IMR-90 (cell line): ENCODE measurements around the gene ERICH3. TPM values are rescaled to one million over a fixed set of nuclear protein-coding genes. Genes with fewer than 3 reads are reported as not detected.

ENCODE experiments used
- ATAC-seq: fragments of 200-7000 bp; cut with Tn5 transposase; 2 replicates; pipeline ENCODE4 v1.9.1; 2020; ENCODE audit warnings: low read depth, mild to moderate bottlenecking, moderate library complexity
- BruUV-seq: library from RNA; stranded (reverse); fragments of 400-500 nt; replicated peaks from 2 replicates; lab custom pipeline; 2021; lab: Mats Ljungman, UMichigan
- CTCF ChIA-PET: fragments of 300-600 bp; formaldehyde crosslinking; extraction: SDS; loops from one replicate; lab custom pipeline; 2021; ENCODE audit warnings: antibody characterized with exemption; lab: Yijun Ruan, JAX
- POLR2A ChIA-PET: fragments of 300-600 bp; sonication (Branson Sonifier 250); formaldehyde crosslinking; loops from one replicate; lab custom pipeline; 2022; ENCODE audit warnings: antibody characterized with exemption; ENCODE audit not compliant: unreplicated experiment; lab: Charles Lee
- DNase-seq: peaks from one replicate; pipeline ENCODE4 v3.0.0; 2013
- H2AFZ ChIP-seq: replicated peaks from 2 replicates; pipeline ENCODE3; 2013; ENCODE audit warnings: low read length, mild to moderate bottlenecking; ENCODE audit not compliant: poor library complexity
- H2AK5ac ChIP-seq: 2 replicates; pipeline ENCODE4 v1.6.1; 2013; ENCODE audit warnings: low read depth, low read length, inconsistent platforms
- H2AK9ac ChIP-seq: replicated peaks from 2 replicates; pipeline ENCODE3; 2013; ENCODE audit warnings: mild to moderate bottlenecking, low read depth, low read length, moderate library complexity; ENCODE audit not compliant: poor library complexity
- H2BK120ac ChIP-seq: 2 replicates; pipeline ENCODE4 v1.6.1; 2013; ENCODE audit warnings: low read depth, low read length, inconsistent platforms
- H2BK15ac ChIP-seq: 3 replicates; pipeline ENCODE4 v1.6.1; 2013; ENCODE audit warnings: low read depth, low read length, inconsistent platforms
- H2BK20ac ChIP-seq: 2 replicates; pipeline ENCODE4 v1.6.1; 2013; ENCODE audit warnings: low read depth, mild to moderate bottlenecking, inconsistent platforms, low read length, moderate library complexity
- H2BK5ac ChIP-seq: 2 replicates; pipeline ENCODE4 v1.6.1; 2013; ENCODE audit warnings: mild to moderate bottlenecking, low read depth, low read length, inconsistent platforms; ENCODE audit not compliant: poor library complexity, severe bottlenecking
- H3K14ac ChIP-seq: replicated peaks from 2 replicates; pipeline ENCODE4 v1.6.1; 2013; ENCODE audit warnings: low read depth, low read length, inconsistent platforms
- H3K18ac ChIP-seq: 2 replicates; pipeline ENCODE4 v1.6.1; 2013; ENCODE audit warnings: low read depth, low read length, control low read depth
- H3K23ac ChIP-seq: 2 replicates; pipeline ENCODE4 v1.6.1; 2013; ENCODE audit warnings: low read depth, low read length, inconsistent platforms
- H3K27ac ChIP-seq: 2 replicates; pipeline ENCODE4 v1.5.1; 2013; ENCODE audit warnings: mild to moderate bottlenecking, control low read depth, low read length; ENCODE audit not compliant: insufficient read depth
- H3K27me3 ChIP-seq: 2 replicates; pipeline ENCODE4 v1.6.1; 2013; ENCODE audit warnings: low read length; ENCODE audit not compliant: control insufficient read depth, insufficient read depth
- H3K36me3 ChIP-seq: 2 replicates; pipeline ENCODE4 v1.6.1; 2013; ENCODE audit warnings: low read length, mixed read lengths; ENCODE audit not compliant: control insufficient read depth, insufficient read depth
- H3K4ac ChIP-seq: 2 replicates; pipeline ENCODE4 v1.6.1; 2013; ENCODE audit warnings: low read depth, low read length, inconsistent platforms
- H3K4me1 ChIP-seq: 2 replicates; pipeline ENCODE4 v1.6.1; 2013; ENCODE audit warnings: low read length, mixed read lengths; ENCODE audit not compliant: control insufficient read depth, insufficient read depth
- H3K4me2 ChIP-seq: 2 replicates; pipeline ENCODE4 v1.6.1; 2013; ENCODE audit warnings: low read depth, mild to moderate bottlenecking, control low read depth, low read length, moderate library complexity
- H3K4me3 ChIP-seq: 2 replicates; pipeline ENCODE4 v1.5.1; 2013; ENCODE audit warnings: low read depth, mild to moderate bottlenecking, control low read depth, low read length, moderate library complexity; ENCODE audit not compliant: insufficient read depth
- H3K56ac ChIP-seq: 2 replicates; pipeline ENCODE4 v1.6.1; 2013; ENCODE audit warnings: low read length, inconsistent platforms; ENCODE audit not compliant: insufficient read depth; ENCODE audit errors: extremely low read depth
- H3K79me1 ChIP-seq, 2 experiments: 2 replicates each; pipeline ENCODE4 v1.6.1; 2013; ENCODE audit warnings: low read length in 2 of 2, inconsistent platforms in 1 of 2, low read depth in 1 of 2
- H3K9ac ChIP-seq: 2 replicates; pipeline ENCODE4 v1.6.1; 2013; ENCODE audit warnings: low read depth, low read length, control low read depth
- H3K9me1 ChIP-seq: 2 replicates; pipeline ENCODE4 v1.6.1; 2013; ENCODE audit warnings: low read length, inconsistent platforms; ENCODE audit not compliant: insufficient read depth
- H3K9me3 ChIP-seq: 2 replicates; pipeline ENCODE4 v1.6.1; 2013; ENCODE audit warnings: low read length; ENCODE audit not compliant: control insufficient read depth, insufficient read depth
- H4K20me1 ChIP-seq: 2 replicates; pipeline ENCODE4 v1.6.1; 2013; ENCODE audit warnings: low read length, inconsistent platforms; ENCODE audit not compliant: insufficient read depth
- H4K5ac ChIP-seq: 2 replicates; pipeline ENCODE4 v1.6.1; 2013; ENCODE audit warnings: mild to moderate bottlenecking, low read depth, low read length, control low read depth
- H4K8ac ChIP-seq, 2 experiments: 2 replicates each; pipeline ENCODE4 v1.6.1; 2013; ENCODE audit warnings: low read depth in 2 of 2, low read length in 2 of 2, control low read depth in 1 of 2, inconsistent platforms in 1 of 2
- H4K91ac ChIP-seq: 2 replicates; pipeline ENCODE4 v1.6.1; 2013; ENCODE audit warnings: low read depth, low read length, inconsistent platforms; ENCODE audit not compliant: insufficient read depth
- MAFK ChIP-seq: IDR thresholded peaks from 2 replicates; pipeline ENCODE4 v1.6.1; 2012; ENCODE audit warnings: low read depth, low read length, improper control_type of control experiment
- RCOR1 ChIP-seq: IDR thresholded peaks from 2 replicates; pipeline ENCODE4 v1.6.1; 2012; ENCODE audit warnings: mild to moderate bottlenecking, low read length, improper control_type of control experiment; ENCODE audit not compliant: insufficient replicate concordance
- WGBS, 2 experiments: methylation state at CpG; one replicate each; pipeline versions ENCODE4 v1.1.5 to v1.1.7; 2013; ENCODE audit warnings: missing lambda C conversion rate in 2 of 2; ENCODE audit not compliant: insufficient read length in 1 of 2; ENCODE audit errors: extremely low coverage in 2 of 2; 5-methylcytosine and 5-hydroxymethylcytosine counted together
- dilution Hi-C: fragments of 300-500 bp; cut with HindIII; formaldehyde crosslinking; loops from one replicate; pipeline ENCODE4 v1.14.3; 2018; ENCODE audit warnings: low sequenced_read_pairs; ENCODE audit not compliant: unreplicated experiment
- in situ Hi-C: fragments of 300-500 bp; cut with MboI; formaldehyde crosslinking; loops from 3 replicates; pipeline ENCODE4 v1.14.3; 2019; ENCODE audit warnings: low sequenced_read_pairs, inconsistent platforms, mixed read lengths
- intact Hi-C: fragments of 100-400 bp; cut with micrococcal nuclease; formaldehyde crosslinking; loops from 2 replicates; pipeline ENCODE4 v1.10.0; 2022
- polyA plus RNA-seq, 3 experiments: library from polyadenylated mRNA; depleted of rRNA; stranded (reverse); fragments of >200 nt; gene quantifications; 2 replicates each; pipeline ENCODE4 v1.2.3, GENCODE V29; 2012; ENCODE audit warnings: low replicate concordance in 1 of 3
- total RNA-seq: library from RNA; depleted of rRNA; stranded (reverse); fragments of >200 nt; gene quantifications from 2 replicates; pipeline ENCODE4 v1.2.3, GENCODE V29; 2012

ERICH3 gene
- total and polyA plus RNA-seq, 2 of the 4 experiments (the other 2 are of a cell fraction) = not detected

DNA sequence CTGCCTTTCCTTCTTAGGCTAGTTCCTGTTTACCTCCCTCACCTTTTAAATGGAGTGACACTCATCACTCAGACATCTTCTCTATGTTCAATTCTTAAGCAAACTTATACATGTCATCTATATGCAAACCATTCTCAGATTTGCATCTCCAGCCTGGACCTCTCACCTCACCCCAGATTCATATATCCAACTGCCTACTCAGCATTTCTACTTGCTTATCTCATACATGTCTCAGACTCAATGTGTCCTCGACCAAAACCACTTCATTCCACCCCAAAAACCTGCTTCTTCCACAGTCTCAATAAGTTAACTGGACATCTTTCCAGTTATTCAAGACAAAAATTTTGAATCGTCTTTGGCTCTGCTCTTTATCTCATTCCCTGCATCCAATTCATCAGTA is 62.6 kb downstream of the ERICH3 start:
- Histone ChIP-seq H2BK5ac (no peak overlapping the region), H3K18ac (no peak overlapping the region), H3K36me3 (no peaks in the 10 kb centered on the region), H2AK9ac (no peak overlapping the region), H3K9me3 (no peaks in the 10 kb centered on the region), H2AFZ (no peak overlapping the region), H3K27ac (no peak overlapping the region), H2AK5ac (no peak overlapping the region), H4K8ac (no peak overlapping the region), H2BK120ac (no peak overlapping the region), H3K9ac (no peak overlapping the region), H2BK20ac (no peak overlapping the region), H3K4me3 (no peak overlapping the region), H4K20me1 (no peaks in the 10 kb centered on the region), H3K27me3 (no peaks in the 10 kb centered on the region), H3K4ac (no peak overlapping the region), H4K91ac (no peak overlapping the region), H3K23ac (no peak overlapping the region), H3K4me2 (no peak overlapping the region), H3K56ac (no peak overlapping the region), H3K14ac (no peak overlapping the region), H3K4me1 (no peaks in the 10 kb centered on the region), H3K79me1 (no peaks in the 10 kb centered on the region), H4K5ac (no peak overlapping the region), H3K9me1 (no peaks in the 10 kb centered on the region), H2BK15ac (no peak overlapping the region)
- ChIA-PET CTCF (no interaction called here), POLR2A (no interaction called here)
- TF ChIP-seq RCOR1 = no peak
- peak; percentile 68 for TF ChIP-seq MAFK
- no peak for DNase-seq
- in situ Hi-C loops (no loop called here), intact Hi-C loops (no loop called here), dilution Hi-C loops (no loop called here)
- 25% methylated on average over 2 of the region's 2 CpGs; no CpG with 5 or more reads in 1 of the 2 experiments for WGBS, 2 experiments
- no peak for ATAC-seq
- BruUV-seq = no TSS peak
